Trophoblast cell (in vitro differentiated cells and primary cell): Measurements from ENCODE around the gene ZNF692.
A peak's percentile ranks its signal among the peaks of the same experiment; 100 is the strongest.

Source experiments
- DNase-seq, 2 donors: peaks; one replicate each; pipeline ENCODE4 v3.0.0-alpha.2; 2016
- H2AFZ ChIP-seq: 2 replicates; pipeline ENCODE4 v1.6.1; 2013; ENCODE audit warnings: low read length, moderate library complexity, mild to moderate bottlenecking; ENCODE audit not compliant: insufficient read depth, poor library complexity
- H2AK5ac ChIP-seq: 2 replicates; pipeline ENCODE4 v1.6.1; 2013; ENCODE audit warnings: mild to moderate bottlenecking, low read length
- H2BK120ac ChIP-seq: 2 replicates; pipeline ENCODE4 v1.6.1; 2013; ENCODE audit warnings: low read length, mild to moderate bottlenecking, moderate library complexity; ENCODE audit not compliant: insufficient read depth, poor library complexity
- H2BK12ac ChIP-seq: 2 replicates; pipeline ENCODE4 v1.6.1; 2013; ENCODE audit warnings: mild to moderate bottlenecking, low read length, moderate library complexity
- H2BK5ac ChIP-seq: 2 replicates; pipeline ENCODE4 v1.6.1; 2013; ENCODE audit warnings: low read length, low read depth, moderate library complexity, mild to moderate bottlenecking; ENCODE audit not compliant: poor library complexity
- H3K14ac ChIP-seq: 2 replicates; pipeline ENCODE4 v1.6.1; 2013; ENCODE audit warnings: mild to moderate bottlenecking, low read length
- H3K18ac ChIP-seq: 2 replicates; pipeline ENCODE4 v1.6.1; 2013; ENCODE audit warnings: mild to moderate bottlenecking, low read length
- H3K23ac ChIP-seq: 2 replicates; pipeline ENCODE4 v1.6.1; 2013; ENCODE audit warnings: low read length
- H3K27ac ChIP-seq: 2 replicates; pipeline ENCODE4 v1.5.1; 2013; ENCODE audit warnings: low read depth, mild to moderate bottlenecking, inconsistent platforms, low read length, moderate library complexity
- H3K27me3 ChIP-seq: 2 replicates; pipeline ENCODE4 v1.6.1; 2013; ENCODE audit warnings: inconsistent platforms, mild to moderate bottlenecking, low read length, moderate library complexity; ENCODE audit not compliant: insufficient read depth
- H3K36me3 ChIP-seq, 2 experiments: 1 replicate in 1 of 2; 2 replicates in 1 of 2; pipeline ENCODE4 v1.6.1; 2013; ENCODE audit warnings: low read length in 2 of 2, mild to moderate bottlenecking in 2 of 2, moderate library complexity in 1 of 2; ENCODE audit not compliant: insufficient read depth in 2 of 2, control insufficient read depth in 1 of 2
- H3K4ac ChIP-seq: 2 replicates; pipeline ENCODE4 v1.6.1; 2013; ENCODE audit warnings: low read depth, mild to moderate bottlenecking, low read length, moderate library complexity
- H3K4me1 ChIP-seq, 2 experiments: 1 replicate in 1 of 2; 2 replicates in 1 of 2; pipeline ENCODE4 v1.6.1; 2013; ENCODE audit warnings: low read length in 2 of 2, mild to moderate bottlenecking in 2 of 2, moderate library complexity in 1 of 2; ENCODE audit not compliant: insufficient read depth in 2 of 2, control insufficient read depth in 1 of 2
- H3K4me2 ChIP-seq: 2 replicates; pipeline ENCODE4 v1.6.1; 2013; ENCODE audit warnings: inconsistent platforms, mild to moderate bottlenecking, low read length, moderate library complexity
- H3K4me3 ChIP-seq: 2 replicates; pipeline ENCODE4 v1.5.1; 2013; ENCODE audit warnings: mild to moderate bottlenecking, low read depth, low read length, inconsistent platforms
- H3K79me1 ChIP-seq: one replicate; pipeline ENCODE4 v1.6.1; 2013; ENCODE audit warnings: low read length
- H3K79me2 ChIP-seq: 2 replicates; pipeline ENCODE4 v1.6.1; 2013; ENCODE audit warnings: low read length, mild to moderate bottlenecking; ENCODE audit not compliant: control insufficient read depth, insufficient read depth, poor library complexity
- H3K9ac ChIP-seq: 2 replicates; pipeline ENCODE4 v1.6.1; 2013; ENCODE audit warnings: mild to moderate bottlenecking, low read length
- H3K9me3 ChIP-seq: 2 replicates; pipeline ENCODE4 v1.6.1; 2013; ENCODE audit warnings: low read depth, mild to moderate bottlenecking, control low read depth, inconsistent platforms, low read length; ENCODE audit not compliant: insufficient read depth
- H4K12ac ChIP-seq: 2 replicates; pipeline ENCODE4 v1.6.1; 2013; ENCODE audit warnings: low read depth, mild to moderate bottlenecking, low read length, moderate library complexity
- H4K8ac ChIP-seq: 2 replicates; pipeline ENCODE4 v1.6.1; 2013; ENCODE audit warnings: low read depth, mild to moderate bottlenecking, low read length, moderate library complexity
- H4K91ac ChIP-seq: one replicate; pipeline ENCODE4 v1.6.1; 2013; ENCODE audit warnings: low read depth, mild to moderate bottlenecking, low read length, moderate library complexity
- WGBS: extraction: QIAGEN DNeasy Blood & Tissue Kit; methylation state at CpG from one replicate; pipeline ENCODE4 v1.1.7; 2013; ENCODE audit warnings: missing lambda C conversion rate; ENCODE audit not compliant: insufficient read length, insufficient coverage; ENCODE audit errors: extremely low coverage; 5-methylcytosine and 5-hydroxymethylcytosine counted together

ZNF692 gene

GRCh38 chr1:248853663-248854375 lies 5.1 kb downstream of the ZNF692 start:
- no peak overlapping the region for H3K4me3 ChIP-seq
- H2AFZ ChIP-seq: no peak overlapping the region
- H3K18ac ChIP-seq: no peak overlapping the region
- no peak overlapping the region for H4K91ac ChIP-seq
- H2AK5ac ChIP-seq: no peak overlapping the region
- peaks cover 2% of the 10 kb centered on the region for H3K9me3 ChIP-seq
- H4K8ac ChIP-seq: no peak overlapping the region
- H4K12ac ChIP-seq: no peak overlapping the region
- no peaks in the 10 kb centered on the region for H3K27me3 ChIP-seq
- H3K9ac ChIP-seq: no peak overlapping the region
- H3K79me2 ChIP-seq: peaks cover 10% of the 10 kb centered on the region
- no peak overlapping the region for H2BK120ac ChIP-seq
- H3K27ac ChIP-seq: no peak overlapping the region
- no peak overlapping the region for H3K4ac ChIP-seq
- H2BK5ac ChIP-seq: no peak overlapping the region
- peaks cover 23 to 25% of the 10 kb centered on the region in 2 experiments for H3K4me1 ChIP-seq
- H3K36me3 ChIP-seq: peaks cover 34 to 52% of the 10 kb centered on the region in 2 experiments
- H3K23ac ChIP-seq: no peak overlapping the region
- DNase-seq: no peak
- no CpG with 5 or more reads among the region's 8 CpGs for WGBS
- H3K79me1 ChIP-seq: peaks cover 13% of the 10 kb centered on the region
- H2BK12ac ChIP-seq: no peak overlapping the region
- H3K4me2 ChIP-seq: no peak overlapping the region
- H3K14ac ChIP-seq: no peak overlapping the region

- no CpG with 5 or more reads among the region's 7 CpGs for WGBS
- Histone ChIP-seq H3K79me2 (peaks cover 3% of the 10 kb centered on the region), H4K8ac (no peak overlapping the region), H3K27ac (no peak overlapping the region), H3K4ac (no peak overlapping the region), H3K4me3 (no peak overlapping the region), H3K27me3 (no peaks in the 10 kb centered on the region), H3K18ac (no peak overlapping the region), H3K4me2 (no peak overlapping the region), H3K9me3 (no peaks in the 10 kb centered on the region), H3K23ac (no peak overlapping the region), H2BK5ac (no peak overlapping the region), H2BK12ac (no peak overlapping the region), H4K12ac (no peak overlapping the region), H4K91ac (no peak overlapping the region), H3K36me3 (peaks cover 44 to 63% of the 10 kb centered on the region in 2 experiments), H3K14ac (no peak overlapping the region), H3K4me1 (peaks cover 21 to 22% of the 10 kb centered on the region in 2 experiments), H2BK120ac (no peak overlapping the region), H3K9ac (no peak overlapping the region), H3K79me1 (peaks cover 4% of the 10 kb centered on the region), H2AK5ac (no peak overlapping the region), H2AFZ (no peak overlapping the region)
- DNase-seq: no peak
These were observed 6.1 kb downstream of the ZNF692 start for GRCh38 chr1:248852481-248853405.

DNA sequence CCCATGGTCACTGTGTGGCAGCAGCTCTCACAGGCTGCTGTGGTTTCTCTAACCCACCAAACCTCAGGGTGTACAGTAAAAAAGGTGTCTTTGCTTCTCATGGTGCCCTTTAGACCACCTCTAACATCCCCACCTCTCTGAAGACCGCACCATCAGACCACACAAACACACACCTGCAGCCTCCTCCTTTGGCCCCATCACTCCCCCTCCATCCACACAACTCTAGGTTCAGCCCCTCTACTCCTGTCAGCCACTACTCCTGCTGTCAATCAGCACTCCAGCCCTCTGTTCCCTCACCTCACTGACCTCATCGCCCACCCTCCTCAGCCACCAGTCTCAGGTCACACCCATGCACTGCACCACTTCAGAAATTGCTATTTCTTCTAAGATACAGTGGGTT lies 7.5 kb downstream of the ZNF692 start:
- Histone ChIP-seq H3K27ac (no peak overlapping the region), H3K23ac (no peak overlapping the region), H3K14ac (no peak overlapping the region), H3K4ac (no peak overlapping the region), H2BK120ac (no peak overlapping the region), H3K79me2 (no peaks in the 10 kb centered on the region), H3K9ac (no peak overlapping the region), H3K36me3 (peaks cover 57 to 76% of the 10 kb centered on the region in 2 experiments), H3K27me3 (no peaks in the 10 kb centered on the region), H3K4me1 (peaks cover 14 to 15% of the 10 kb centered on the region in 2 experiments), H2BK5ac (no peak overlapping the region), H3K79me1 (no peaks in the 10 kb centered on the region), H4K91ac (no peak overlapping the region), H2BK12ac (no peak overlapping the region), H2AFZ (no peak overlapping the region), H4K12ac (no peak overlapping the region), H3K4me2 (no peak overlapping the region), H4K8ac (no peak overlapping the region), H3K4me3 (no peak overlapping the region), H3K18ac (no peak overlapping the region), H3K9me3 (no peaks in the 10 kb centered on the region), H2AK5ac (no peak overlapping the region)
- no peak for DNase-seq
- WGBS: no CpG with 5 or more reads among the region's 2 CpGs

DNA sequence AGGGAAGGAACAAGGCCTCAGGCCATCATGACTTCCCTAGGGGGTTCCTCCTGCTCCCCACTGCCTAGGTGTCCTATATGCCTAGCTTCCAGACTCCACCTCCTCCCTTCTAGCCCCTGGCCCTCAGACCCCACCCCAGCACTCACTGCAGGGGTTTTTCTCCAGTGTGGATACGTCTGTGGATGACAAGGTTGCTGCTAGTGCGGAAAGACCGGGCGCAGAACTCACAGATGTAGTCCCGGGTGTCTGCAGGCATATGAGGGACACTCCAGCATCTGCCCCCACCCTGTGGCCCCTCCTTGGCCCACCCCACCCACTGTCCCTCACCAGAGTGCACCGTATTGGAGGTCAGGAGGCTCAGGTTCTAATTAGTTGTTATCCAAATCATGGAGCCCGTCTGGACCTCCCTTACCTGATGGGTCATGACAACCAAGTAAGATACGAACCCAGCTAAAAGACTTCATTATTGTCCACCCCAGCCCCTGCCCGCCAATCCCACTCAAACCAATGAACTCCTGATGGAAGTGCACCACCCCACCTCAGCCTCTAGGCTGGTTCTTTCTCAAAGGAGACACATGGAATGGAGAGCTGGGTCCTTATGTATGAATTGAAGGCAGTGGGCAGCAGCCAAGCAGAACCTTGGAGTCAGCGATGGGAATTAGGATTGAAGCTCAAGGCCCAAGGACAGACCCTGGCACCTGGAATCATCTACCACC lies 8.2 kb downstream of the ZNF692 start:
- Histone ChIP-seq H3K23ac (no peak overlapping the region), H4K12ac (no peak overlapping the region), H2AK5ac (no peak overlapping the region), H3K9ac (no peak overlapping the region), H2BK5ac (no peak overlapping the region), H4K91ac (no peak overlapping the region), H2BK12ac (no peak overlapping the region), H3K9me3 (no peaks in the 10 kb centered on the region), H3K4me3 (peak overlapping the region; percentile 27), H3K4me1 (peaks cover 14 to 15% of the 10 kb centered on the region in 2 experiments), H2AFZ (no peak overlapping the region), H3K36me3 (peaks cover 56 to 77% of the 10 kb centered on the region in 2 experiments), H3K79me2 (no peaks in the 10 kb centered on the region), H3K27me3 (no peaks in the 10 kb centered on the region), H3K79me1 (no peaks in the 10 kb centered on the region), H3K18ac (no peak overlapping the region), H2BK120ac (no peak overlapping the region), H3K27ac (no peak overlapping the region), H4K8ac (no peak overlapping the region), H3K4ac (no peak overlapping the region), H3K4me2 (no peak overlapping the region), H3K14ac (no peak overlapping the region)
- no peak for DNase-seq
- WGBS: no CpG with 5 or more reads among the region's 10 CpGs
